Measurements from ENCODE around the gene MRPL27. TPM values are rescaled to one million over a fixed set of nuclear protein-coding genes. Genes with fewer than 3 reads are reported as not detected.

MRPL27 gene
- total RNA-seq, 4 donors from 2014 or later, result 33.6 to 58.8 (median 48.1) TPM

- Histone ChIP-seq H3K4me1 (peaks cover 19 to 36% (median 30%) of the 10 kb centered on the region in 4 donors), H3K9me3 (no peaks in the 10 kb centered on the region), H3K36me3 (peaks cover 16 to 26% (median 22%) of the 10 kb centered on the region in 4 donors), H3K27me3 (no peaks in the 10 kb centered on the region), H3K27ac (replicated peaks in 1 of 4) (peak overlapping the region in 2 of 4 donors; percentile 74 to 86), H3K4me3 (peak overlapping the region; percentile 81 to 87 (median 84))
- WGBS, result 53% methylated on average over 9 of the region's 9 CpGs
- TF ChIP-seq POLR2A (IDR thresholded peaks at IDR 0.05; ENCODE audit: low read depth) (no peak), CTCF (IDR thresholded peaks at IDR 0.05) (no peak), EP300 (IDR thresholded peaks at IDR 0.05) (no peak), POLR2AphosphoS5 (IDR thresholded peaks at IDR 0.05) (no peak)
- no peak for DNase-seq (ENCODE audit: extremely low spot score)
- intact Hi-C loops (cut with DNase I), result no loop called here
Observed at GRCh38 chr17:50397919-50398285, 24.9 kb upstream of the MRPL27 start.

GRCh38 chr17:50397111-50397918, 24.3 kb upstream of the MRPL27 start, which contains the start of gene LRRC59:
Gene LRRC59, minus strand, starts transcription at chr17:50397523. Its CDS starts 206 bp downstream, at chr17:50397317.
- Histone ChIP-seq H3K27ac (replicated peaks in 1 of 4) (peak within 1 kb of the TSS; percentile 74 to 86 (median 82)), H3K9me3 (no peaks in the 10 kb centered on the region), H3K27me3 (no peaks in the 10 kb centered on the region), H3K36me3 (peaks cover 22 to 32% (median 28%) of the 10 kb centered on the region in 4 donors), H3K4me1 (peaks cover 19 to 36% (median 30%) of the 10 kb centered on the region in 4 donors), H3K4me3 (peak within 1 kb of the TSS; percentile 81 to 87 (median 84))
- intact Hi-C loops (cut with DNase I), result no loop called here
- WGBS, result 1% methylated on average over 64 of the region's 70 CpGs
- TF ChIP-seq CTCF (IDR thresholded peaks at IDR 0.05) (peak in 2 of 3 experiments; percentile 98), EP300 (IDR thresholded peaks at IDR 0.05) (no peak), POLR2A (IDR thresholded peaks at IDR 0.05; ENCODE audit: low read depth) (peak; percentile 72), POLR2AphosphoS5 (IDR thresholded peaks at IDR 0.05) (peak; percentile 95 to 96)
- DNase-seq (ENCODE audit: extremely low spot score), result peak; percentile 97

- H3K4me1 ChIP-seq, result peaks cover 19 to 36% (median 30%) of the 10 kb centered on the region in 4 donors
- H3K27ac ChIP-seq (replicated peaks in 1 of 4), result peak overlapping the region; percentile 74 to 86 (median 82)
- TF ChIP-seq POLR2A (IDR thresholded peaks at IDR 0.05; ENCODE audit: low read depth) (no peak), POLR2AphosphoS5 (IDR thresholded peaks at IDR 0.05) (no peak), CTCF (IDR thresholded peaks at IDR 0.05) (no peak), EP300 (IDR thresholded peaks at IDR 0.05) (no peak)
- WGBS, result 4% methylated on average over 29 of the region's 30 CpGs
- intact Hi-C loops (cut with DNase I), result no loop called here
- DNase-seq (ENCODE audit: extremely low spot score), result no peak
- no peaks in the 10 kb centered on the region for H3K9me3 ChIP-seq
- peak overlapping the region; percentile 81 to 87 (median 84) for H3K4me3 ChIP-seq
- H3K36me3 ChIP-seq, result peaks cover 31 to 40% (median 37%) of the 10 kb centered on the region in 4 donors
- no peaks in the 10 kb centered on the region for H3K27me3 ChIP-seq
Observed at GRCh38 chr17:50396261-50397110, 23.5 kb upstream of the MRPL27 start.

GRCh38 chr17:50394711-50395110, 21.7 kb upstream of the MRPL27 start:
- H3K36me3 ChIP-seq, result peaks cover 45 to 56% (median 54%) of the 10 kb centered on the region in 4 donors
- TF ChIP-seq POLR2A (IDR thresholded peaks at IDR 0.05; ENCODE audit: low read depth), result no peak
- 21% methylated on average over 3 of the region's 3 CpGs for WGBS
- no peak overlapping the region for H3K4me3 ChIP-seq
- H3K27me3 ChIP-seq, result no peaks in the 10 kb centered on the region
- intact Hi-C loops (cut with DNase I), result no loop called here
- no peaks in the 10 kb centered on the region for H3K9me3 ChIP-seq
- no peak overlapping the region for H3K27ac ChIP-seq (replicated peaks in 1 of 4)
- no peak for DNase-seq (ENCODE audit: extremely low spot score)
- peaks cover 19 to 36% (median 30%) of the 10 kb centered on the region in 4 donors for H3K4me1 ChIP-seq

GRCh38 chr17:50393700-50394099, 20.7 kb upstream of the MRPL27 start:
- intact Hi-C loops (cut with DNase I), result no loop called here
- DNase-seq (ENCODE audit: extremely low spot score), result no peak
- peaks cover 50 to 66% (median 64%) of the 10 kb centered on the region in 4 donors for H3K36me3 ChIP-seq
- TF ChIP-seq CTCF (IDR thresholded peaks at IDR 0.05) (no peak), EP300 (IDR thresholded peaks at IDR 0.05) (no peak), POLR2AphosphoS5 (IDR thresholded peaks at IDR 0.05) (no peak), POLR2A (IDR thresholded peaks at IDR 0.05; ENCODE audit: low read depth) (no peak)
- WGBS, result 87% methylated on average over 5 of the region's 5 CpGs
- no peaks in the 10 kb centered on the region for H3K9me3 ChIP-seq
- no peak overlapping the region for H3K4me3 ChIP-seq
- H3K4me1 ChIP-seq, result peaks cover 19 to 36% (median 30%) of the 10 kb centered on the region in 4 donors
- no peak overlapping the region for H3K27ac ChIP-seq (replicated peaks in 1 of 4)
- no peaks in the 10 kb centered on the region for H3K27me3 ChIP-seq

All from esophagus muscularis mucosa (tissue), 4 donors.